Thyroid gland (tissue), 4 donors: ENCODE results near the gene TMC1.

Experiments
- CTCF ChIP-seq, 6 experiments: fragments of 200-600 bp in 3 of 6; fragments of 450-650 bp in 3 of 6; sonication (generic) in 3 of 6; IDR thresholded peaks; one replicate each; pipeline ENCODE4 v1.5.1; 2016 to 2019; ENCODE audit warnings: antibody characterized with exemption in 6 of 6, mild to moderate bottlenecking in 2 of 6, inconsistent platforms in 1 of 6, moderate library complexity in 1 of 6
- POLR2A ChIP-seq, 2 donors: fragments of 450-650 bp; IDR thresholded peaks; one replicate each; pipeline ENCODE4 v1.6.1; 2017; ENCODE audit warnings: antibody characterized with exemption in 2 of 2, mild to moderate bottlenecking in 2 of 2, moderate library complexity in 1 of 2

GRCh38 chr9:72805238-72805637 is 283.8 kb downstream of the TMC1 start:
- TF ChIP-seq CTCF (IDR thresholded peaks at IDR 0.05) (no peak), POLR2A (IDR thresholded peaks at IDR 0.05) (no peak)
